K562 (cell line): ENCODE results near the gene PSME4. TPM values are rescaled to one million over a fixed set of nuclear protein-coding genes. Genes with fewer than 3 reads are reported as not detected.

ENCODE experiments used
- CCAR2 ChIP-seq: fragments of 200-400 bp; formaldehyde crosslinking; IDR thresholded peaks from 2 replicates; pipeline ENCODE4 v1.6.1; 2017; ENCODE audit warnings: mild to moderate bottlenecking, low read depth, low read length
- CUX1 ChIP-seq: fragments of 200-800 bp; sonication (Bioruptor generic); IDR thresholded peaks from 2 replicates; pipeline ENCODE4 v1.6.1; 2016; ENCODE audit warnings: missing genetic modification characterization, missing compliant biosample characterization
- E2F4 ChIP-seq: sonication (generic); formaldehyde crosslinking; IDR thresholded peaks from 2 replicates; pipeline ENCODE4 v1.8.0; 2022; ENCODE audit warnings: mild to moderate bottlenecking, low read depth, missing genetic modification reagents
- GABPA ChIP-seq: fragments of 200-800 bp; sonication (Bioruptor generic); conservative IDR thresholded peaks from 2 replicates; pipeline ENCODE4 v1.6.1; 2016; ENCODE audit warnings: low read depth, missing genetic modification characterization, missing compliant biosample characterization
- GTF2E2 ChIP-seq: fragments of 200-800 bp; sonication (Bioruptor generic); IDR thresholded peaks from 2 replicates; pipeline ENCODE4 v1.6.1; 2016; ENCODE audit warnings: missing genetic modification characterization, missing compliant biosample characterization
- HDAC2 ChIP-seq: fragments of 450-650 bp; IDR thresholded peaks from 2 replicates; pipeline ENCODE4 v1.6.1; 2016; ENCODE audit warnings: mild to moderate bottlenecking
- KLF16 ChIP-seq: IDR thresholded peaks from 2 replicates; pipeline ENCODE4 v1.6.1; 2016; ENCODE audit warnings: antibody characterized with exemption
- MAX ChIP-seq: sonication (generic); formaldehyde crosslinking; IDR thresholded peaks from 2 replicates; pipeline ENCODE4 v1.9.0; 2022; ENCODE audit warnings: mild to moderate bottlenecking, missing genetic modification reagents
- MIER1 ChIP-seq: fragments of 450-650 bp; IDR thresholded peaks from 2 replicates; pipeline ENCODE4 v1.6.1; 2016; ENCODE audit warnings: antibody characterized with exemption, mild to moderate bottlenecking, low read depth
- NFIC ChIP-seq: fragments of 450-650 bp; IDR thresholded peaks from 2 replicates; pipeline ENCODE4 v1.6.1; 2017; ENCODE audit warnings: mild to moderate bottlenecking, inconsistent platforms
- NFIX ChIP-seq: fragments of 250-450 bp; sonication (Bioruptor Pico); IDR thresholded peaks from 2 replicates; pipeline ENCODE4 v1.4.0; 2020; ENCODE audit warnings: low read depth, mild to moderate bottlenecking, moderate library complexity
- PCBP2 ChIP-seq: fragments of 200-400 bp; formaldehyde crosslinking; IDR thresholded peaks from 2 replicates; pipeline ENCODE4 v1.6.1; 2018; ENCODE audit warnings: low read length, low read depth, mild to moderate bottlenecking, moderate library complexity; ENCODE audit not compliant: poor library complexity, severe bottlenecking
- RBFOX2 ChIP-seq: fragments of 200-400 bp; formaldehyde crosslinking; IDR thresholded peaks from 2 replicates; pipeline ENCODE4 v1.6.1; 2017; ENCODE audit warnings: low read depth, mild to moderate bottlenecking, low read length, moderate library complexity
- STAT5B ChIP-seq: fragments of 250-450 bp; sonication (Bioruptor Pico); IDR thresholded peaks from 2 replicates; pipeline ENCODE4 v1.8.0; 2021; ENCODE audit warnings: mild to moderate bottlenecking, inconsistent platforms
- VEZF1 ChIP-seq: fragments of 200-800 bp; sonication (Bioruptor generic); IDR thresholded peaks from 2 replicates; pipeline ENCODE4 v1.6.1; 2017; ENCODE audit warnings: missing genetic modification characterization, missing compliant biosample characterization
- ZFPM2 ChIP-seq: fragments of 250-450 bp; sonication (Bioruptor Pico); IDR thresholded peaks from 2 replicates; pipeline ENCODE4 v1.5.1; 2022; ENCODE audit warnings: mild to moderate bottlenecking
- ZNF444 ChIP-seq: fragments of 250-450 bp; sonication (Bioruptor Pico); IDR thresholded peaks from 2 replicates; pipeline ENCODE4 v1.4.0; 2020; ENCODE audit warnings: mild to moderate bottlenecking, moderate library complexity
- polyA plus RNA-seq, 8 experiments: library from polyadenylated mRNA; depleted of rRNA in 4 of 8; stranded (reverse) in 5 of 8; unstranded in 3 of 8; fragments of >200 nt; fragmentation: Nextera tagmentation in 2 of 8; fragmentation: Illumina TruSeq in 1 of 8; extraction: Ambion mirVana in 2 of 8; extraction: Trizol in 1 of 8; gene quantifications; 2 replicates each; pipeline versions ENCODE4 v1.2.1 to v1.2.3, GENCODE V29; 2011 to 2014; ENCODE audit warnings: inconsistent platforms in 1 of 8, missing spikeins in 1 of 8
- total RNA-seq, 7 experiments: library from RNA; depleted of rRNA in 6 of 7; stranded (reverse); fragments of >200 nt in 6 of 7; fragmentation: Illumina TruSeq in 2 of 7; extraction: Trizol in 2 of 7; gene quantifications; 2 replicates each; pipeline versions ENCODE4 v1.2.1 to v1.2.3, GENCODE V29; 2011 to 2021; ENCODE audit warnings: low replicate concordance in 1 of 7

The PSME4 gene
- total and polyA plus RNA-seq, 9 of the 15 experiments (the other 6 are each of a cell fraction or from before 2014, with no cell fraction given) = 24.3 to 77.8 (median 40.5) TPM

GRCh38 chr2:53877556-53877955 lies 93.2 kb downstream of the PSME4 start (continued):
- no peak for TF ChIP-seq GTF2E2
- no peak for TF ChIP-seq ZNF444 (CRISPR knock-in tag)
- no peak for TF ChIP-seq PCBP2
- no peak for TF ChIP-seq KLF16
- TF ChIP-seq HDAC2 = no peak
- no peak for TF ChIP-seq MIER1
- no peak for TF ChIP-seq NFIX (CRISPR knock-in tag)
- no peak for TF ChIP-seq NFIC
- TF ChIP-seq VEZF1 = no peak
- no peak for TF ChIP-seq CUX1 (CRISPR knock-in tag)
- no peak for TF ChIP-seq ZFPM2 (CRISPR knock-in tag)
- TF ChIP-seq E2F4 (CRISPR knock-in tag) = no peak
- no peak for TF ChIP-seq MAX
- TF ChIP-seq CCAR2 = no peak
- no peak for TF ChIP-seq RBFOX2
- no peak for TF ChIP-seq GABPA (tag)
- TF ChIP-seq STAT5B = no peak
- TF ChIP-seq, all 486 proteins: peak for 0
